ENCODE measurements around the gene CTAG1A. TPM values are rescaled to one million over a fixed set of nuclear protein-coding genes. Genes with fewer than 3 reads are reported as not detected.
"Not testable (repeated sequence)": the region's sequence is repeated elsewhere in the genome, so short reads cannot be mapped to it uniquely, and the experiment has no call there.

CTAG1A gene
- total RNA-seq, 1 donor from 2014 or later = not detected

DNA sequence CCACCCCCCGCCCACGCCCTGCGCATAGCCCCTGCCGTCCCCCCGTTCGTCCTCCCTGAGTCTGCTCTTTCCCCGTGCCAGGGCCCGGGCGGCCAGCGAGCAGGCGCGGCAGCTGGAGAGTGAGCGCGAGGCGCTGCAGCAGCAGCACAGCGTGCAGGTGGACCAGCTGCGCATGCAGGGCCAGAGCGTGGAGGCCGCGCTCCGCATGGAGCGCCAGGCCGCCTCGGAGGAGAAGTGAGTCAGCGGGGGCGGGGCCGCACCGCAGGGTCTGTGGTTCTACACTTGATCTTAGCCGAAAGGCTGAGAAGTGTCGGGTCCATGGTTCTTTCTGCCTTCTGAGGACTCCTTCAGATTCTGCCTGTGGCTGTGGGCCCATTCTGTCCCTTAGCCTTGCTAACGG, 24.6 kb upstream of the CTAG1A start:
- intact Hi-C loops (cut with DNase I); DNase-seq; ATAC-seq (ENCODE audit: poor library complexity): not testable (repeated sequence)

- peak; percentile 86 for ATAC-seq (ENCODE audit: poor library complexity)
Observed at GRCh38 chrX:154562295-154562694, 22.6 kb upstream of the CTAG1A start.

GRCh38 chrX:154570361-154570760, 14.6 kb upstream of the CTAG1A start:
- ATAC-seq (ENCODE audit: poor library complexity); DNase-seq; intact Hi-C loops (cut with DNase I): not testable (repeated sequence)

More at GRCh38 chrX:154562295-154562694, 22.6 kb upstream of the CTAG1A start:
- intact Hi-C loops (cut with DNase I); DNase-seq: not testable (repeated sequence)

GRCh38 chrX:154573061-154573460, 11.9 kb upstream of the CTAG1A start:
- intact Hi-C loops (cut with DNase I); ATAC-seq (ENCODE audit: poor library complexity); DNase-seq: not testable (repeated sequence)

DNA sequence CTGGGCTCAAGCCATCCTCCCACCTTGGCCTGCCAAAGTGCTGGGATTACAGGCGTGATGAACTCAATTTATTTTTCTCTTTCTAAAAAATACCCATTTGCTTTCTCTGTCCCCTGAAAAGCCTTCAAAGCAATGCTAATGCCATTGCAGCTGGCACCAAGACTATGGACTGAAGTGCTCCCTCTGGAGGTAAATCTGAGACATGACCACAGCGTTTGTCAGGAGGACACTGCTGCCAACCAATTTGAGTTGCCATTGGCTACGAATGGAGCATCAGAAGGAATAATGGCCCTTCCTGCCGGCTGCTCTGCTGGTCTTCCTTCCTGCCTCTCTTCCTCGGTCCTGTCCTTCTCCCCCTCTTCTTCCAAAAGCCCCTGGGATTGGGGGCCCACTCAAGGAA, 9.9 kb upstream of the CTAG1A start:
- ATAC-seq (ENCODE audit: poor library complexity) = peak; percentile 68
- intact Hi-C loops (cut with DNase I); DNase-seq: not testable (repeated sequence)

DNA sequence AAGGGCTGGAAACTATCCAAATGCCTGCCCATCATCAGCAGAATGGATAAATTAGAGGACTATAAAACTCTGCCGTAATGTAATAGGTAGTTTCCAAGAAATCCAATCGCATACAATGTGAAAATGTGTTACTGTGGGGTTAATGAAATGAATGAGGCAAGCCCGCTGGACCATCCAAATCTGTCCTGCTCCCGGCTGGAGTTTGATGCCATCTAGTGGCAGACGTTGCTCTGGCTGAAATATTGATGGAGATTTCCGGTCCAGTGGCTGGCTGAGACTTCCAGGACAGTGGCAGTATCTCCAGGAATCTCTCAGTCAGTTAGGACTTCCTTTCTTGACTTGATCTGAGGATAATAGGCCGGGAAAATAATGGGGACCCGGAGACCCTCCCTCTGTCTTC, 1.9 kb upstream of the CTAG1A start:
- ATAC-seq (ENCODE audit: poor library complexity) = peak; percentile 79
- DNase-seq; intact Hi-C loops (cut with DNase I): not testable (repeated sequence)

DNA sequence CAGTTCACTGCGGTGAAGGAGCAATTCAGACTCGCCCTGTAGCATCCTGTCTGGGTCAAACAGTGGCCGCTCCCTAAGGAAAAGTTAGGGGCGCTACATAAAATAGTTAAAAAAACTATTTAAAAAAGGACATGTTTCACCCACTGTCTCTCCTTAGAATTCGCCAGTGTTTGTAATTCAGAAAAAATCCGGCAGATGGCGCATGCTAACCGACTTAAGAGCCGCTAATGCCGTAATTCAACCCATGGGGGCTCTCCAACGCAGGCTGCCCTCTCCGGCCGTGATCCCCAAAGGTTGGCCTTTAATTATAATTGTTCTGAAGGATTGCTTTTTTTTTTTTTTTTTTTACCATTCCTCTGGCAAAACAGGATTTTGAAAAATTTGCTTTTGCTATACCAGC, 5.5 kb downstream of the CTAG1A start:
- intact Hi-C loops (cut with DNase I); ATAC-seq (ENCODE audit: poor library complexity); DNase-seq: not testable (repeated sequence)

DNA sequence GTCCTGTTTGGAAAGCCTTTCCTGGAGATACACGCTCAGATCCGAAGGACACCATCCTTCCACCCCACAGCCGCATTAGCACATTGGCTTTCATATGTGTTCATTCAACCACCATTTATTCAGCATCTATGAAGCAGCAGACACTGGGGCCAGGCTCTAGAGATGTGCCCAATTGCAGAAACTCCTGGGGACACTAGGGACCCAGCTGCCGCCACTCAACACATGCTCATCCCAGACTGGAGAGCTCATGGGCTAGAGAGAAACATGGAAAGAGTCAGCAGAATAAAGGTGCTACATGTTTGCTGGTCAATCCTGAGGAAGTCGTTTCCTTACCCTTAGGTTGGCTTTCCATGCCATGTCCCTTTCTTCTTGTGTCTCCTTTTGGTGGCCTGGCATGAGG, 7.6 kb downstream of the CTAG1A start:
- no peak for ATAC-seq (ENCODE audit: poor library complexity)
- DNase-seq = no peak
- intact Hi-C loops (cut with DNase I) = no loop called here

DNA sequence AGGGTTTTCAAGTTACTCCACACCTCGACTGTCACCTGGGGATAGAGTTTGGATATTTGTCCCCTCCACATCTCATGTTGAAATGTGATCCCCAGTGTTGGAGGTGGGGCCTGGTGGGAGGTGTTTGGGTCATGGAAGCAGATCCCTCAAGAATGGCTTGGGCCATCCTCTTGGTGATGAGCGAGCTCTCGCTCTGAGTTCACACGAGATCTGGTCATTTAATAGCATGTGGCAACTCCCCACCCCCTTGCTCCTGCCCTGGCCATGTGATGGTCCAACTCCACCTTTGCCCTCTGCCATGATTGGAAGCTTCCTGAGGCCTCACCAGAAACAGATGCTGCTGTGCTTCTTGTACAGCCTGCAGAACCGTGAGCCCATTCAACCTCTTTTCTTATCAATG, 8.3 kb downstream of the CTAG1A start:
- no peak for ATAC-seq (ENCODE audit: poor library complexity)
- no peak for DNase-seq
- intact Hi-C loops (cut with DNase I) = no loop called here

DNA sequence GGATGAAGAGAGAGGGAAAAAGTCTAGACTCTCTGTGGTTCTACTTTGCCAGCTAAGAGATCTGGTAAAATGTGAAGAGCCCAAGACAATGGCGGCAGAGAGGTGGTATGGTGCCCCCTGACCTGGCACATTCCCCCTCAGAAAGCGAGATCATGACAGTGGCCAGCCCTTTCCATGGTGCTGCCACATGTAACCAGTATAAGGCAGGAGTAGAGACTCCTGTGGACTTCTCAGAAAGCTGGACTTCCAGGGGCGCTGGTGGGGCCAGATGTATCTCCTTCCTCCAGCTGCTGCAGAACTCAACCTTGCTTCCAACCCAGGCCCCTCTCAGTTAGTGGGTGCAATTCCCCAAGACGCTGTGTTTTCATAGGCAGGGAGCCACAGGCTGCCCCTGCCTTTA, 9.6 kb downstream of the CTAG1A start:
- ATAC-seq (ENCODE audit: poor library complexity) (no peak), DNase-seq (no peak)
- intact Hi-C loops (cut with DNase I) = no loop called here

DNA sequence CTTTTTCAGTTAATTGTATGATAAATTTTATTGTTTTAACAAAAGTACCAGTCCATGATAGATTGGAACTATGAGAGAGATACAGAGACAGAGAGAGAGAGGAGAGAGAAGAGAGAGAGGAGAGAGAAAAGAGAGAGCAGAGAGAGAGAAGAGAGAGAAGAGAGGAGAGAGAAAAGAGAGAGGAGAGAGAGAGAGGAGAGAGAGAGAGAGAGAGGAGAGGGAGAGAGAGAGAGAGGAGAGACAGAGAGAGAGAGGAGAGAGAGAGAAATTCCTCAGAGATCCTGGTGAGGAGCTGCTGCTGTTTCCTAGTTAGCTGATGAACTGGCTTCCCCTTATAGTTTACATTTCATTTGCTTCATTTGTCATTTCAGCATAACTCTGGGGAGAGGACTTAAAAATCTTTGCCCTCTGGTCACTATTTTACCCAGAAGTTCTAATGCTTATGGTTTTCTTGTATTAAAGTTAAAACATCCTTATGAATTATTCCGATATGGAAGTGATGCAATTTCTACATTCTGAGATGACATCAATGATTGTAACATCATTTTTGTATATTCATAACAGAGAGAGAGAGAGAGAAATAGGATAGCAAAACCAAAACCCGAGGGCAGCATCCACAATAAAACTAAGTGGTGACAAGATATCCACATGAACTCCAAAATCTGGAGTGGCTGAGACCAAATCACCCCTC, 10.8 kb downstream of the CTAG1A start:
- no peak for DNase-seq
- intact Hi-C loops (cut with DNase I) = no loop called here
- no peak for ATAC-seq (ENCODE audit: poor library complexity)

- ATAC-seq (ENCODE audit: poor library complexity) (no peak), DNase-seq (no peak)
- intact Hi-C loops (cut with DNase I) = no loop called here
Observed at GRCh38 chrX:154596290-154596929, 11.5 kb downstream of the CTAG1A start.

- intact Hi-C loops (cut with DNase I) = no loop called here
- DNase-seq = no peak
- no peak for ATAC-seq (ENCODE audit: poor library complexity)
Observed at GRCh38 chrX:154597221-154597620, 12.3 kb downstream of the CTAG1A start.

DNA sequence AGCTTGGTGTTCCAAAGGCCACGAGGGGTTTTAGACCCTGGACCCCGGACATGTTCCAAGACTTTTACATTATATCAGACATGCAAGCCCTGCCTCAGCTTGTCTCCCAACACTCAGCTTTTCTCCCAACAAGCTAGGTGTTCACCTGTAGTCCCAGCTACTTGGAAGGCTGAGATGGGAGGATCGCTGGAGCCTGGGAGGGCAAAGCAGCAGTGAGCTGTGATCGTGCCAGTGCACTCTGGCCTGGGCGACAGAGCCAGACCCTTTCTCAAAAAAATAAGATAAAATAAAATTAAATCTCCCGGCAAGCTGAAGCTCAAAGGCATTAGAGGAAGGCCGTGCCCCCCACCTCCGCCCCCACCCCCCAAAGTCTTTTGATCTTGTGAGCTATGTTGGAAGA, 13.7 kb downstream of the CTAG1A start:
- no peak for DNase-seq
- intact Hi-C loops (cut with DNase I) = no loop called here
- ATAC-seq (ENCODE audit: poor library complexity) = no peak

- no peak for ATAC-seq (ENCODE audit: poor library complexity)
- intact Hi-C loops (cut with DNase I) = no loop called here
- DNase-seq = no peak
Observed at GRCh38 chrX:154599531-154599930, 14.6 kb downstream of the CTAG1A start.

DNA sequence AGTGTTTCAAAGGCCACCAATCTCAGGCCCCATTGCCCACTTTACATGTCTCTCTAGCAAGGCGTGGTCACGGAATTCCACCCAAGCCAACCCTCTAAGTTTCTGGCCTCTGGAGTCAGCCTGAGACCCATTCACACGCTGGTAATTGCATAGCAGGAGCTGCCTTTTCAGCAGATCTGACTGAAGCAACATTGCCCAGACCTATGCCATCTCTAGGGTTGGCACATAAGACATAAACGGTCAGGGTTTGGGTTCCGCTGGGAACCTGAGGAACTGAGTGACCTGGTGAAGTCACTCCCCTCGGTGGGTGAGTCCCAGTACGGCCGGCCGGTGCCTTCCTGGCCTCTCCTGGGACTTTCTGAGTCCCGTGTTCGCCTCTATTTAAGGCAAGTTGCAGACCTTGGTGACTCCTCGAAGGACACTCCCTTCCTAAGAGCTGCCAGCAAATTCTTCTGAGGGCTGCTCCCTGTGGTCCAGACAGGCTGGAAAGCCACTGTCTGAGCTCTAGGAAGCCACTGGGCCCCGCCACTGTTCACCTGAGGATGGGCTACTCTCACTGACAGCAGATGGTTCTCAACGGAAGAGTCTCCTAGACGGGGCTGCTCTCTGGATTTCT, 15.9 kb downstream of the CTAG1A start:
- intact Hi-C loops (cut with DNase I) = no loop called here
- ATAC-seq (ENCODE audit: poor library complexity) (no peak), DNase-seq (no peak)

DNA sequence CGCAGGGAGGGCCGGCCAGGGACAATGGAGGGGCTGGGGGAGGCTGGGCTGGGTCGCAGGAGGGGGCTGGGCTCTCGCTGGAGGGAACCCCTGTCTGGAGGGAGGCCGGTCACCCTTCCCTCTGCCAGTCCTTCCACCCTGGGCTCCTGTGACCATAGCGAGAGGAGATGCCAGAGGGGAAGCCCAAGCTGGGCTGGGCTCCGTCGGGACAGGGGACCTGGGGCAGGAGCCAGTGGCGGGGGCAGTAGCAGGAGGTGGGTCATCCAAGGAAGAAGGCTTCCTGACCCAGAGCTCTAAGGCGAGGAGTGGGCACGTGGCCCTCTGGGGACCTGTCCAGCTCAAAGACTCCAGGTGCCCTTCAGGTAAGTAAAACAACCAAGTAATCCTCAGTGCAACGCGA, 17.3 kb downstream of the CTAG1A start:
- intact Hi-C loops (cut with DNase I) = no loop called here
- no peak for DNase-seq
- no peak for ATAC-seq (ENCODE audit: poor library complexity)

- no peak for DNase-seq
- intact Hi-C loops (cut with DNase I) = no loop called here
- ATAC-seq (ENCODE audit: poor library complexity) = no peak
Observed at GRCh38 chrX:154602766-154603437, 18.0 kb downstream of the CTAG1A start.

Measured in Right ventricle myocardium superior (tissue), 1 donor.